Endodermal cell (in vitro differentiated cells): ENCODE results near the gene TMCO4. TPM values are rescaled to one million over a fixed set of nuclear protein-coding genes. Genes with fewer than 3 reads are reported as not detected.
"Not testable (repeated sequence)": the region's sequence is repeated elsewhere in the genome, so short reads cannot be mapped to it uniquely, and the experiment has no call there.

Experiments
- DNase-seq: peaks from one replicate; pipeline ENCODE4 v3.0.0-alpha.2; 2017
- H3K27ac ChIP-seq: 2 replicates; pipeline ENCODE4 v1.5.1; 2013; ENCODE audit warnings: mild to moderate bottlenecking, low read depth, low read length, moderate library complexity
- H3K27me3 ChIP-seq: 2 replicates; pipeline ENCODE4 v1.6.1; 2013; ENCODE audit warnings: mild to moderate bottlenecking, low read length, moderate library complexity; ENCODE audit not compliant: insufficient read depth, control insufficient read depth, poor library complexity, severe bottlenecking
- H3K36me3 ChIP-seq: 2 replicates; pipeline ENCODE4 v1.7.0; 2013; ENCODE audit warnings: mild to moderate bottlenecking, low read length, moderate library complexity; ENCODE audit not compliant: control insufficient read depth, insufficient read depth
- H3K4me1 ChIP-seq: one replicate; pipeline ENCODE4 v1.7.0; 2013; ENCODE audit warnings: low read length; ENCODE audit not compliant: control insufficient read depth, insufficient read depth
- H3K4me3 ChIP-seq: 2 replicates; pipeline ENCODE4 v1.5.1; 2013; ENCODE audit warnings: mild to moderate bottlenecking, low read length, moderate library complexity
- H3K9ac ChIP-seq: 2 replicates; pipeline ENCODE4 v1.6.1; 2013; ENCODE audit warnings: mild to moderate bottlenecking, low read length, moderate library complexity; ENCODE audit not compliant: poor library complexity, severe bottlenecking; ENCODE audit errors: extremely low read depth
- H3K9me3 ChIP-seq: 2 replicates; pipeline ENCODE4 v1.6.1; 2013; ENCODE audit warnings: mild to moderate bottlenecking, low read length, moderate library complexity; ENCODE audit not compliant: control insufficient read depth
- H3K27ac Mint-ChIP-seq: 2 replicates; pipeline ENCODE4 v1.8.0; 2020; ENCODE audit warnings: mixed read lengths
- H3K27me3 Mint-ChIP-seq: 2 replicates; pipeline ENCODE4 v1.8.0; 2021; ENCODE audit warnings: mild to moderate bottlenecking, mixed read lengths; ENCODE audit not compliant: insufficient read depth
- H3K36me3 Mint-ChIP-seq: 2 replicates; pipeline ENCODE4 v1.8.0; 2020; ENCODE audit warnings: low read depth, mixed read lengths
- H3K4me1 Mint-ChIP-seq: 2 replicates; pipeline ENCODE4 v1.8.0; 2020; ENCODE audit warnings: mixed read lengths
- H3K4me3 Mint-ChIP-seq: 2 replicates; pipeline ENCODE4 v1.8.0; 2020; ENCODE audit warnings: mild to moderate bottlenecking, moderate library complexity, mixed read lengths
- H3K9me3 Mint-ChIP-seq: 2 replicates; pipeline ENCODE4 v1.8.0; 2020; ENCODE audit warnings: mild to moderate bottlenecking, mixed read lengths
- CTCF ChIP-seq: fragments of 200-600 bp; sonication (generic); conservative IDR thresholded peaks from 2 replicates; pipeline ENCODE4 v1.5.0; 2021; ENCODE audit warnings: antibody characterized with exemption, mild to moderate bottlenecking
- WGBS, 2 experiments: methylation state at CpG; one replicate each; pipeline versions ENCODE4 v1.1.5 to v1.1.7; 2013; ENCODE audit warnings: missing lambda C conversion rate in 2 of 2, mixed read lengths in 1 of 2; ENCODE audit not compliant: insufficient coverage in 1 of 2, insufficient read length in 1 of 2; 5-methylcytosine and 5-hydroxymethylcytosine counted together
- total RNA-seq, 2 donors: library from RNA; stranded (reverse); fragmentation: NEBNext Ultra II Directional in 1 of 2; extraction: Animal tissue kit (Norgen Biotek cat#: 25700) in 1 of 2; gene quantifications; 2 replicates in 1 of 2; 3 replicates in 1 of 2; pipeline ENCODE4 v1.2.1, GENCODE V29; 2021

Gene TMCO4
- total RNA-seq, 2 donors from 2014 or later, result 6.2 to 6.6 TPM

DNA sequence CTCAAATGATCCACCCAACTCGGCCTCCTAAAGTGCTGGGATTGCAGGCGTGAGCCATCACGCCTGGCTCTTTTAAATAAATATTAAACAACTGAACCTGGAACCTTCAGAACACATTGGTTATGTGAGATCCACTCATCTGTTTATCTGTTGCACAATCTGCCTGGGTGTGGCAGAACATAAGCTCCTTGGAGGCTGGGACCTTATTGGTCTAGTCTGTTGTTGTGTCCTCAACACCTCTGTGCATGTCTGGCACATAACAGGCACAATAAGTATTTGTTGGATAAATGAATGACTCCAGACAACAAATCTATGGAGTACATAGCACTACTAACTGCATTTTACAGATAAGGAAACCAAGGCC lies 159.7 kb downstream of the TMCO4 start:
- Histone ChIP-seq H3K27me3 (peaks cover 13% of the 10 kb centered on the region), H3K9ac (peak overlapping the region; percentile 24), H3K27ac (no peak overlapping the region), H3K36me3 (no peaks in the 10 kb centered on the region), H3K4me3 (no peak overlapping the region), H3K4me1 (peaks cover 11% of the 10 kb centered on the region), H3K9me3 (no peaks in the 10 kb centered on the region)
- Mint-ChIP-seq H3K4me3 (no peak overlapping the region), H3K27ac (peak overlapping the region; percentile 85), H3K9me3 (no peaks in the 10 kb centered on the region), H3K4me1 (peaks cover 22% of the 10 kb centered on the region), H3K27me3 (peaks cover 33% of the 10 kb centered on the region), H3K36me3 (no peaks in the 10 kb centered on the region)
- TF ChIP-seq CTCF, result no peak
- 67 to 80% methylated on average over 1 to 3 of the region's 3 CpGs for WGBS, 2 experiments
- DNase-seq, result no peak

- H3K36me3 Mint-ChIP-seq, H3K36me3 ChIP-seq, H3K27ac ChIP-seq, DNase-seq, H3K27ac Mint-ChIP-seq, H3K9ac ChIP-seq, H3K4me3 Mint-ChIP-seq, H3K9me3 Mint-ChIP-seq, H3K9me3 ChIP-seq, H3K4me3 ChIP-seq: not testable (repeated sequence)
- TF ChIP-seq CTCF, result peak; percentile 40
- H3K4me1 ChIP-seq, result peaks cover 11% of the 10 kb centered on the region
- peaks cover 22% of the 10 kb centered on the region for H3K4me1 Mint-ChIP-seq
- H3K27me3 Mint-ChIP-seq, result peaks cover 30% of the 10 kb centered on the region
- WGBS, 2 experiments, result 83 to 84% methylated on average over 5 to 10 of the region's 10 CpGs
- peaks cover 13% of the 10 kb centered on the region for H3K27me3 ChIP-seq
Observed at GRCh38 chr1:19639228-19639627, 160.5 kb downstream of the TMCO4 start.

DNA sequence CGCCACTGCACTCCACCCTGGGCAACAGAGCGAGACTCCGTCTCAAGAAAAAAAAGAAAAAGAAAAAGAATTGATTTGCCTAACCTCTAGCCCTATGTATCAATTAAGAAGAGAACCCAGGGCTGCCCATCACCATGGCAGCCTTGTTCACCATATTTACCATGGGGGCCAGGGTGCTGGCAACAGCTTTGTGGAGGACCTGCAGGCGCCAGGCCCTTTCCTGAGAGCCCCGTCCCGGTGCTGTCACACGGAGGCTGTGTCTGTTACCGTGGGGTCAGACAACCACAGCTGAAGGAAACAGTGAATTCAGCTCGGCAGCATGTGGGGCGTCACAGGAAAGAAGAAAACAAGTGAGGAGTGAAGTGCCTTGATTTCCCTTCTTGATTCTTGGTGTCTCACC lies 162.1 kb downstream of the TMCO4 start:
- 95% methylated on average over 10 of the region's 10 CpGs; no CpG with 5 or more reads in 1 of the 2 experiments for WGBS, 2 experiments
- Mint-ChIP-seq H3K4me1 (peaks cover 16% of the 10 kb centered on the region), H3K9me3 (no peaks in the 10 kb centered on the region), H3K27me3 (peaks cover 18% of the 10 kb centered on the region), H3K4me3 (no peak overlapping the region), H3K36me3 (no peaks in the 10 kb centered on the region), H3K27ac (no peak overlapping the region)
- no peak for DNase-seq
- Histone ChIP-seq H3K4me1 (peaks cover 11% of the 10 kb centered on the region), H3K9me3 (no peaks in the 10 kb centered on the region), H3K27ac (no peak overlapping the region), H3K27me3 (peaks cover under 1% of the 10 kb centered on the region), H3K36me3 (no peaks in the 10 kb centered on the region), H3K4me3 (no peak overlapping the region), H3K9ac (no peak overlapping the region)
- TF ChIP-seq CTCF, result no peak

- 83 to 96% methylated on average over 3 to 10 of the region's 10 CpGs for WGBS, 2 experiments
- H3K9me3 ChIP-seq, H3K4me3 ChIP-seq, H3K9me3 Mint-ChIP-seq, H3K36me3 ChIP-seq, H3K4me3 Mint-ChIP-seq, H3K27ac ChIP-seq, H3K36me3 Mint-ChIP-seq, H3K9ac ChIP-seq, H3K27me3 ChIP-seq, H3K27ac Mint-ChIP-seq, DNase-seq: not testable (repeated sequence)
- H3K27me3 Mint-ChIP-seq, result peaks cover 11% of the 10 kb centered on the region
- peaks cover 11% of the 10 kb centered on the region for H3K4me1 ChIP-seq
- H3K4me1 Mint-ChIP-seq, result peaks cover 16% of the 10 kb centered on the region
Observed at GRCh38 chr1:19636749-19637148, 163.0 kb downstream of the TMCO4 start.
